ENCODE measurements around the gene ZFP36L1.

ZFP36L1 gene

DNA sequence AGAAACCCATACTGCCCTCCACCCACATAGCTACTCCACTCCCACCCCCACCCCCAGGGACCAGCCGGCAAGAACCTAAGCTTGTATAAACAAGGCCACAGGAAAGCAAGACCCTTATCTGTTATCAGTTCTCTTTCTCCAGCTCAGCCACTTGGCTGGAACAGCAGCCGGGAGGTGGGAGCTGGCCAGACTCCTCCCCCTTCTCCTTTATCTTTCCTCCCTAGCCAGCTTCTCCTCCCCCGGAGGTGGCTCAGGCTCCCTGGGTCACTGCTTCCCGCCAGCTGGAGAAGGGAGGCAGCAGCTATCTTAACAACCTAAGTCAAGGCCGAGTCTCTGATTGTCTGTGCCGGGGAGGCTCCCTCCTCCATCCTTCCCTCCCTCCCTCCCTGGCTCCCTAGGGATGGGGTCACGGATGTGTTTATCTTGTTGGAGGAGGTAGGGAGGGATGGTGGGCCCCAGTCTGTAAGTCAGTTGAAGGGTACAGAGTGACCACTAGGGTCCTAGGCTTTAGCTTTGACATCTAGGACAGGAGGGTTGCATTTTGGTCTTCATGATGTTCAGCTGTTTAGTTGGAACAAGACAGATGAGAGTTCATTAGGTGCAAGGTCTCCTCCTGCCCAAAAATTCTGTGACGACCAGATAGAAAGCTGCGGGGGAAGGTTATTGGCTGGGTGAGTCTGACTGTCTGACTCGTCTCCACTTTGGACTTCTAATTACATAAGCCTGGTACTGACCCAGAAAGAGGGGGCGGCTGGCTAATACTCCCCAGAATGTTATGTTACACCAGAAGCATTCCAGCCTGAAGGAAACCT, 29.7 kb downstream of the ZFP36L1 start:
- TF ChIP-seq CREB1 (IDR thresholded peaks at IDR 0.05; ENCODE audit: low read depth) (no peak), CEBPB (IDR thresholded peaks at IDR 0.05) (no peak), EGR1 (IDR thresholded peaks at IDR 0.05) (no peak), FOXM1 (IDR thresholded peaks at IDR 0.05; ENCODE audit: borderline replicate concordance, low read depth) (no peak), USF1 (IDR thresholded peaks at IDR 0.05) (no peak), TAF1 (IDR thresholded peaks at IDR 0.05; ENCODE audit: low read depth) (no peak), TCF12 (IDR thresholded peaks at IDR 0.05; ENCODE audit: low read depth) (no peak)

GRCh38 chr14:68761391-68761790, 31.5 kb downstream of the ZFP36L1 start:
- TF ChIP-seq EP300 (IDR thresholded peaks at IDR 0.05; ENCODE audit: borderline replicate concordance) (no peak), RAD21 (IDR thresholded peaks at IDR 0.05; ENCODE audit: low read depth) (no peak), NFIC (IDR thresholded peaks at IDR 0.05) (no peak)

DNA sequence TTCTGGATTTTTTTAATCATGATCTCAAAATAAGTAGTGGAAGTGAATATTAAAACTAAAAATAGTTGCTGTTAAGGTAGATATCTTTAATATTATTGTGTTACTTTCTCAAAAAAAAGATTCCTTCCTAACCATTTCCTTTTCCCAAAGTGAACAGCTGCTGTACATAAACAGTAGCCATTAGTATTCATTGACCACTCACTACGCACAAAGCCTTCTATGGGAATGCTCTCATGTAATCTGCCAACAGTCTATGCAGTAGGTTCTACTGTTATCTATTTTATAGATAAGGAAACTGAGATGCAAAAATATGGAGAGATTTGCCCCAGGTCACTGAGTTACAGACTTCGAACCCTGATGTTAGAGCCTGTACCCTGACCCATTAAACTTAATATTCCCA, 32.1 kb downstream of the ZFP36L1 start:
- TF ChIP-seq ZBTB7A (IDR thresholded peaks at IDR 0.05; ENCODE audit: low read depth) (no peak), USF1 (IDR thresholded peaks at IDR 0.05) (no peak), CEBPB (IDR thresholded peaks at IDR 0.05) (no peak), TCF12 (IDR thresholded peaks at IDR 0.05; ENCODE audit: low read depth) (no peak), TEAD4 (IDR thresholded peaks at IDR 0.05) (no peak), EP300 (IDR thresholded peaks at IDR 0.05; ENCODE audit: borderline replicate concordance) (no peak), TAF1 (IDR thresholded peaks at IDR 0.05; ENCODE audit: low read depth) (no peak), RAD21 (IDR thresholded peaks at IDR 0.05; ENCODE audit: low read depth) (no peak), CREB1 (IDR thresholded peaks at IDR 0.05; ENCODE audit: low read depth) (no peak), EGR1 (IDR thresholded peaks at IDR 0.05) (no peak), FOXM1 (IDR thresholded peaks at IDR 0.05; ENCODE audit: borderline replicate concordance, low read depth) (no peak), NFIC (IDR thresholded peaks at IDR 0.05) (no peak), YY1 (IDR thresholded peaks at IDR 0.05; ENCODE audit: low read depth) (no peak)
- TF ChIP-seq, protein P1, sequence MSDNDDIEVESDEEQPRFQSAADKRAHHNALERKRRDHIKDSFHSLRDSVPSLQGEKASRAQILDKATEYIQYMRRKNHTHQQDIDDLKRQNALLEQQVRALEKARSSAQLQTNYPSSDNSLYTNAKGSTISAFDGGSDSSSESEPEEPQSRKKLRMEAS (IDR thresholded peaks at IDR 0.05): no peak
- TF ChIP-seq, protein P2, sequence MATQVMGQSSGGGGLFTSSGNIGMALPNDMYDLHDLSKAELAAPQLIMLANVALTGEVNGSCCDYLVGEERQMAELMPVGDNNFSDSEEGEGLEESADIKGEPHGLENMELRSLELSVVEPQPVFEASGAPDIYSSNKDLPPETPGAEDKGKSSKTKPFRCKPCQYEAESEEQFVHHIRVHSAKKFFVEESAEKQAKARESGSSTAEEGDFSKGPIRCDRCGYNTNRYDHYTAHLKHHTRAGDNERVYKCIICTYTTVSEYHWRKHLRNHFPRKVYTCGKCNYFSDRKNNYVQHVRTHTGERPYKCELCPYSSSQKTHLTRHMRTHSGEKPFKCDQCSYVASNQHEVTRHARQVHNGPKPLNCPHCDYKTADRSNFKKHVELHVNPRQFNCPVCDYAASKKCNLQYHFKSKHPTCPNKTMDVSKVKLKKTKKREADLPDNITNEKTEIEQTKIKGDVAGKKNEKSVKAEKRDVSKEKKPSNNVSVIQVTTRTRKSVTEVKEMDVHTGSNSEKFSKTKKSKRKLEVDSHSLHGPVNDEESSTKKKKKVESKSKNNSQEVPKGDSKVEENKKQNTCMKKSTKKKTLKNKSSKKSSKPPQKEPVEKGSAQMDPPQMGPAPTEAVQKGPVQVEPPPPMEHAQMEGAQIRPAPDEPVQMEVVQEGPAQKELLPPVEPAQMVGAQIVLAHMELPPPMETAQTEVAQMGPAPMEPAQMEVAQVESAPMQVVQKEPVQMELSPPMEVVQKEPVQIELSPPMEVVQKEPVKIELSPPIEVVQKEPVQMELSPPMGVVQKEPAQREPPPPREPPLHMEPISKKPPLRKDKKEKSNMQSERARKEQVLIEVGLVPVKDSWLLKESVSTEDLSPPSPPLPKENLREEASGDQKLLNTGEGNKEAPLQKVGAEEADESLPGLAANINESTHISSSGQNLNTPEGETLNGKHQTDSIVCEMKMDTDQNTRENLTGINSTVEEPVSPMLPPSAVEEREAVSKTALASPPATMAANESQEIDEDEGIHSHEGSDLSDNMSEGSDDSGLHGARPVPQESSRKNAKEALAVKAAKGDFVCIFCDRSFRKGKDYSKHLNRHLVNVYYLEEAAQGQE (IDR thresholded peaks at IDR 0.05; ENCODE audit: low read depth): no peak

DNA sequence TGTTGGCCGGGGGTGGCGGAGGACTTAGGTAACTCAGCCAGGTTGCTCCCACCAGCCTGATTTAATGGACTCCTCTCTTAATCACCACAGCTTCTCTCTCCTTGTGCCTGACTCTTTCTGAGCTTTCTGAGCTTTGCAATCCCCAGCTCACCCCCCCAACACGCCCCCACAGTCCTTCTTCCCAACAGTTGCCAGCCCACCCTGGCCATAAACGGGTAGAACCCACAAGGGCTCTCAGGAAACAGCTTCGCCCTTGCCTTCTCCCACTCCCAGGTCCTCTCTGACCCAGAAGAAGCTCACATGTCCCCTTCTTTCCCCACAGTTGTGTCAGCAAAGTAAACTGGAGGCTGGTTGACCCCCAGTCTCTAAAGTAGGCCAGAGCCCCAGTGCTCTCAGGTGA, 32.9 kb downstream of the ZFP36L1 start:
- TF ChIP-seq, protein P1 (IDR thresholded peaks at IDR 0.05): no peak
- TF ChIP-seq TEAD4 (IDR thresholded peaks at IDR 0.05) (no peak), CREB1 (IDR thresholded peaks at IDR 0.05; ENCODE audit: low read depth) (no peak), TAF1 (IDR thresholded peaks at IDR 0.05; ENCODE audit: low read depth) (no peak), EGR1 (IDR thresholded peaks at IDR 0.05) (no peak), CEBPB (IDR thresholded peaks at IDR 0.05) (no peak), EP300 (IDR thresholded peaks at IDR 0.05; ENCODE audit: borderline replicate concordance) (no peak), YY1 (IDR thresholded peaks at IDR 0.05; ENCODE audit: low read depth) (no peak), TCF12 (IDR thresholded peaks at IDR 0.05; ENCODE audit: low read depth) (no peak), USF1 (IDR thresholded peaks at IDR 0.05) (no peak), ZBTB7A (IDR thresholded peaks at IDR 0.05; ENCODE audit: low read depth) (no peak), FOXM1 (IDR thresholded peaks at IDR 0.05; ENCODE audit: borderline replicate concordance, low read depth) (no peak), RAD21 (IDR thresholded peaks at IDR 0.05; ENCODE audit: low read depth) (no peak), NFIC (IDR thresholded peaks at IDR 0.05) (no peak)
- TF ChIP-seq, protein P2 (IDR thresholded peaks at IDR 0.05; ENCODE audit: low read depth): no peak

DNA sequence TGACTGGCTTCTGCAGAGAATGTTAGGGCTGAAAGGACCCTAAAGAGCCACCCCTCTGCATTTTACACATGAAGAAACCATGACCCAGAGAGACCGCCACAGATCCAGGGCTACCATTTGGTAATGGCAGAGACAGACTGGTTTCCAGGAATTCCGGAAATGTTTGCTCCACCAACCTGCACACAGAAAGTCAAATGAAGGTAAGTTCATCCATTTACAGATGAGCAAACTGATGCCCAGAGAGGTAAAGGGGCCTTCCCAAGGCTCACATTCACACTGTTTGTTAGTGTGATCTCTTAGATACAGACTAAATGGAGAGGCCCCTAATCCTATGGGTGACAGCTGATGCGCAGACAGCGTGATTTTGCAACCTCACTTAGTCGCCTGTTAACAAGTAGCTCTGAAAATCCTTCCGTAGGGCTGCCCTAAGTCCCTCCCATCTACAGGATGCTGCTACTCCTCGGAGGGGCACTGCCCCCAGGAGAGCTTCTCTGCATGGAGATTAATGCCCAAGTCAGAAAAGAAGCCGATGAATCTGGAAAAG, 33.8 kb downstream of the ZFP36L1 start:
- TF ChIP-seq EP300 (IDR thresholded peaks at IDR 0.05; ENCODE audit: borderline replicate concordance): no peak
- TF ChIP-seq TEAD4 (IDR thresholded peaks at IDR 0.05): no peak
- TF ChIP-seq, protein P2 (IDR thresholded peaks at IDR 0.05; ENCODE audit: low read depth): no peak
- no peak for TF ChIP-seq CEBPB (IDR thresholded peaks at IDR 0.05)
- TF ChIP-seq TAF1 (IDR thresholded peaks at IDR 0.05; ENCODE audit: low read depth): no peak
- no peak for TF ChIP-seq ZBTB7A (IDR thresholded peaks at IDR 0.05; ENCODE audit: low read depth)
- no peak for TF ChIP-seq NFIC (IDR thresholded peaks at IDR 0.05)
- TF ChIP-seq, protein P1 (IDR thresholded peaks at IDR 0.05): no peak
- no peak for TF ChIP-seq RAD21 (IDR thresholded peaks at IDR 0.05; ENCODE audit: low read depth)
- TF ChIP-seq EGR1 (IDR thresholded peaks at IDR 0.05): no peak
- no peak for TF ChIP-seq TCF12 (IDR thresholded peaks at IDR 0.05; ENCODE audit: low read depth)
- TF ChIP-seq FOXM1 (IDR thresholded peaks at IDR 0.05; ENCODE audit: borderline replicate concordance, low read depth): no peak
- TF ChIP-seq CREB1 (IDR thresholded peaks at IDR 0.05; ENCODE audit: low read depth): no peak
- TF ChIP-seq USF1 (IDR thresholded peaks at IDR 0.05): no peak
- no peak for TF ChIP-seq YY1 (IDR thresholded peaks at IDR 0.05; ENCODE audit: low read depth)

All from Ishikawa (cell line).